ENCODE measurements around the gene PACRG. TPM values are rescaled to one million over a fixed set of nuclear protein-coding genes. Genes with fewer than 3 reads are reported as not detected.
A peak's percentile ranks its signal among the peaks of the same experiment; 100 is the strongest.

PACRG gene
- total RNA-seq, 2 experiments from 2014 or later, result not detected

GRCh38 chr6:163120223-163120622 lies 392.4 kb downstream of the PACRG start:
- CTCF ChIA-PET (ENCODE audit: unreplicated experiment), result no interaction called here

GRCh38 chr6:163121270-163121669 lies 393.5 kb downstream of the PACRG start:
- BruUV-seq (replicated peaks), result no TSS peak
- TF ChIP-seq, protein P1, sequence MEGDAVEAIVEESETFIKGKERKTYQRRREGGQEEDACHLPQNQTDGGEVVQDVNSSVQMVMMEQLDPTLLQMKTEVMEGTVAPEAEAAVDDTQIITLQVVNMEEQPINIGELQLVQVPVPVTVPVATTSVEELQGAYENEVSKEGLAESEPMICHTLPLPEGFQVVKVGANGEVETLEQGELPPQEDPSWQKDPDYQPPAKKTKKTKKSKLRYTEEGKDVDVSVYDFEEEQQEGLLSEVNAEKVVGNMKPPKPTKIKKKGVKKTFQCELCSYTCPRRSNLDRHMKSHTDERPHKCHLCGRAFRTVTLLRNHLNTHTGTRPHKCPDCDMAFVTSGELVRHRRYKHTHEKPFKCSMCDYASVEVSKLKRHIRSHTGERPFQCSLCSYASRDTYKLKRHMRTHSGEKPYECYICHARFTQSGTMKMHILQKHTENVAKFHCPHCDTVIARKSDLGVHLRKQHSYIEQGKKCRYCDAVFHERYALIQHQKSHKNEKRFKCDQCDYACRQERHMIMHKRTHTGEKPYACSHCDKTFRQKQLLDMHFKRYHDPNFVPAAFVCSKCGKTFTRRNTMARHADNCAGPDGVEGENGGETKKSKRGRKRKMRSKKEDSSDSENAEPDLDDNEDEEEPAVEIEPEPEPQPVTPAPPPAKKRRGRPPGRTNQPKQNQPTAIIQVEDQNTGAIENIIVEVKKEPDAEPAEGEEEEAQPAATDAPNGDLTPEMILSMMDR (conservative IDR thresholded peaks at IDR 0.05; ENCODE audit: low read length), result no peak
- no peak for TF ChIP-seq EZH2phosphoT487 (IDR thresholded peaks at IDR 0.05; ENCODE audit: borderline replicate concordance, low read depth, low read length)
- no peak overlapping the region for H3K4me3 ChIP-seq (ENCODE audit: low read depth, low read length, poor library complexity, severe bottlenecking)
- no peaks in the 10 kb centered on the region for H3K36me3 ChIP-seq (ENCODE audit: insufficient read depth, low read length)
- no peaks in the 10 kb centered on the region for H3K79me2 ChIP-seq (ENCODE audit: insufficient read depth, low read depth, low read length)
- H3K9me3 ChIP-seq (ENCODE audit: low read length), result no peaks in the 10 kb centered on the region
- no peak for DNase-seq (ENCODE audit: low spot score)
- intact Hi-C loops (cut with micrococcal nuclease; ENCODE audit: unreplicated experiment), result no loop called here
- ChIA-PET CTCF (ENCODE audit: unreplicated experiment) (no interaction called here), POLR2A (interaction anchor here (0.6 to 1.2 kb wide), 5 partner anchors 22 to 1063 kb away, joined by 3 to 8 read pairs (median 5); no protein-coding TSS in a partner anchor)
- H3K9me2 ChIP-seq (ENCODE audit: insufficient read depth, low read length), result no peaks in the 10 kb centered on the region
- H2AFZ ChIP-seq (ENCODE audit: low read length), result no peak overlapping the region
- no peaks in the 10 kb centered on the region for H3K4me1 ChIP-seq (ENCODE audit: insufficient read depth, low read length, poor library complexity, severe bottlenecking)
- no peaks in the 10 kb centered on the region for H4K20me1 ChIP-seq (ENCODE audit: insufficient read depth, low read length)
- H3K4me2 ChIP-seq (ENCODE audit: low read length), result no peak overlapping the region
- no peak overlapping the region for H3K27ac ChIP-seq (ENCODE audit: low read depth, low read length, poor library complexity, severe bottlenecking)

More at GRCh38 chr6:163120223-163120622, 392.4 kb downstream of the PACRG start:
- no peaks in the 10 kb centered on the region for H3K79me2 ChIP-seq (ENCODE audit: insufficient read depth, low read depth, low read length)
- no peaks in the 10 kb centered on the region for H3K4me1 ChIP-seq (ENCODE audit: insufficient read depth, low read length, poor library complexity, severe bottlenecking)
- no peaks in the 10 kb centered on the region for H3K9me3 ChIP-seq (ENCODE audit: low read length)
- H3K9me2 ChIP-seq (ENCODE audit: insufficient read depth, low read length), result no peaks in the 10 kb centered on the region
- no peak overlapping the region for H3K4me2 ChIP-seq (ENCODE audit: low read length)
- no peak for DNase-seq (ENCODE audit: low spot score)
- no TSS peak for BruUV-seq (replicated peaks)
- TF ChIP-seq, protein P1 (conservative IDR thresholded peaks at IDR 0.05; ENCODE audit: low read length), result peak; percentile 64
- TF ChIP-seq EZH2phosphoT487 (IDR thresholded peaks at IDR 0.05; ENCODE audit: borderline replicate concordance, low read depth, low read length), result no peak
- POLR2A ChIA-PET, result interaction anchor here (0.7 to 1.2 kb wide), 3 partner anchors 32 to 713 kb away, joined by 3 to 5 read pairs (median 3); no protein-coding TSS in a partner anchor
- intact Hi-C loops (cut with micrococcal nuclease; ENCODE audit: unreplicated experiment), result no loop called here
- no peak overlapping the region for H3K4me3 ChIP-seq (ENCODE audit: low read depth, low read length, poor library complexity, severe bottlenecking)
- H3K36me3 ChIP-seq (ENCODE audit: insufficient read depth, low read length), result no peaks in the 10 kb centered on the region
- no peak overlapping the region for H3K27ac ChIP-seq (ENCODE audit: low read depth, low read length, poor library complexity, severe bottlenecking)
- no peaks in the 10 kb centered on the region for H4K20me1 ChIP-seq (ENCODE audit: insufficient read depth, low read length)
- no peak overlapping the region for H2AFZ ChIP-seq (ENCODE audit: low read length)

DNA sequence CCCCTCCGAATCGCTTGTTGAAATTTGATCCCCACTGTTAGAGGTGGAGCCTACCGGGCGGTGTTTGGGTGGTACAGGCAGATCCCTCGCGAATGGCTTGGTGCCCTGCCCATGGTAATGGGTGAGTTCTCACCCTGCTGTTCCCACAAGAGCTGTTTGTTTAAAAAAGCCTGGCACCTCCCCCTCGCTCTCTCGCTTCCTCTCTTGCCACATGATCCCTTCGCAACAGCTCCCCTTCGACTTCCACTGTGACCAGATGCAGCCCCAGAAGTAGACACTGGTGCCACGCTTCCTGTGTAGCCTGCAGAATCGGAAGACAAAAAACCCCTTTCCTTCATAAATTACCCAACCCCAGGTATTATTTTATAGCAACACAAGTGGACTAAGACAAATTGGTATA lies 394.6 kb downstream of the PACRG start:
- H3K4me1 ChIP-seq (ENCODE audit: insufficient read depth, low read length, poor library complexity, severe bottlenecking), result no peaks in the 10 kb centered on the region
- DNase-seq (ENCODE audit: low spot score), result no peak
- no peak overlapping the region for H2AFZ ChIP-seq (ENCODE audit: low read length)
- no peaks in the 10 kb centered on the region for H3K9me3 ChIP-seq (ENCODE audit: low read length)
- no peaks in the 10 kb centered on the region for H3K9me2 ChIP-seq (ENCODE audit: insufficient read depth, low read length)
- POLR2A ChIA-PET, result no interaction called here
- H3K27ac ChIP-seq (ENCODE audit: low read depth, low read length, poor library complexity, severe bottlenecking), result no peak overlapping the region
- no TSS peak for BruUV-seq (replicated peaks)
- no peak overlapping the region for H3K4me2 ChIP-seq (ENCODE audit: low read length)
- CTCF ChIA-PET (ENCODE audit: unreplicated experiment), result no interaction called here
- intact Hi-C loops (cut with micrococcal nuclease; ENCODE audit: unreplicated experiment), result no loop called here
- no peak for TF ChIP-seq EZH2phosphoT487 (IDR thresholded peaks at IDR 0.05; ENCODE audit: borderline replicate concordance, low read depth, low read length)
- TF ChIP-seq, protein P1 (conservative IDR thresholded peaks at IDR 0.05; ENCODE audit: low read length), result no peak
- H4K20me1 ChIP-seq (ENCODE audit: insufficient read depth, low read length), result no peaks in the 10 kb centered on the region
- H3K36me3 ChIP-seq (ENCODE audit: insufficient read depth, low read length), result no peaks in the 10 kb centered on the region
- no peak overlapping the region for H3K4me3 ChIP-seq (ENCODE audit: low read depth, low read length, poor library complexity, severe bottlenecking)
- H3K79me2 ChIP-seq (ENCODE audit: insufficient read depth, low read depth, low read length), result no peaks in the 10 kb centered on the region

Data from OCI-LY7 (cell line).